ENCODE data around the gene GMDS. TPM values are rescaled to one million over a fixed set of nuclear protein-coding genes. Genes with fewer than 3 reads are reported as not detected.

GMDS gene
- total RNA-seq, 1 experiment from 2014 or later, result 27.6 TPM

- Histone ChIP-seq H3K79me2 (ENCODE audit: insufficient read depth, low read length) (no peaks in the 10 kb centered on the region), H2AFZ (ENCODE audit: low read length) (no peak overlapping the region), H3K14ac (ENCODE audit: insufficient read depth, low read length) (no peak overlapping the region), H3K27ac (ENCODE audit: insufficient read length, low read depth, low read length) (no peak overlapping the region), H3K18ac (ENCODE audit: insufficient read length, low read depth, low read length) (no peak overlapping the region), H4K8ac (replicated peaks; ENCODE audit: insufficient read length, low read depth, low read length) (no peak overlapping the region), H3K4me2 (ENCODE audit: insufficient read depth, insufficient read length, low read length) (no peak overlapping the region), H4K5ac (ENCODE audit: insufficient read length, low read depth, low read length) (no peak overlapping the region), H3K4me1 (ENCODE audit: insufficient read depth, low read length) (no peaks in the 10 kb centered on the region), H3K23ac (ENCODE audit: insufficient read length, low read depth, low read length) (no peak overlapping the region), H2BK20ac (ENCODE audit: low read depth, low read length, poor library complexity, severe bottlenecking) (no peak overlapping the region), H3K27me3 (ENCODE audit: insufficient read depth, low read length) (no peaks in the 10 kb centered on the region), H3K79me1 (ENCODE audit: insufficient read depth, low read depth, low read length, poor library complexity, severe bottlenecking) (no peaks in the 10 kb centered on the region), H2BK120ac (ENCODE audit: low read depth, low read length, poor library complexity, severe bottlenecking) (no peak overlapping the region), H4K91ac (ENCODE audit: insufficient read length, low read depth, low read length) (no peak overlapping the region), H2BK12ac (ENCODE audit: insufficient read length, low read depth, low read length) (no peak overlapping the region), H3T11ph (ENCODE audit: low read length) (no peak overlapping the region), H3K4ac (ENCODE audit: low read depth, low read length) (no peak overlapping the region), H2BK5ac (ENCODE audit: insufficient read length, low read length) (no peak overlapping the region), H3K23me2 (ENCODE audit: insufficient read length, low read depth, low read length, poor library complexity, severe bottlenecking) (no peaks in the 10 kb centered on the region), H3K9me3 (ENCODE audit: control insufficient read depth, low read depth, low read length) (no peaks in the 10 kb centered on the region), H4K20me1 (ENCODE audit: control insufficient read depth, insufficient read depth, insufficient read length) (no peaks in the 10 kb centered on the region), H3K56ac (ENCODE audit: insufficient read length, low read depth, low read length) (no peak overlapping the region), H2AK5ac (ENCODE audit: insufficient read length, low read length) (no peak overlapping the region), H2BK15ac (ENCODE audit: low read depth, low read length) (no peak overlapping the region), H3K9ac (ENCODE audit: extremely low read depth, insufficient read length, low read length) (no peak overlapping the region)
- no peak for TF ChIP-seq CTCF (conservative IDR thresholded peaks at IDR 0.05)
- Mint-ChIP-seq H3K4me1 (peaks cover 4 to 6% of the 10 kb centered on the region in 2 experiments), H3K9me3 (no peaks in the 10 kb centered on the region), H3K36me3 (ENCODE audit: insufficient read depth in 1 of 3, low read depth in 3 of 3) (no peaks in the 10 kb centered on the region; a peak in 1 of 7 replicates), H3K27me3 (ENCODE audit: low read depth) (no peaks in the 10 kb centered on the region), H3K4me3 (no peak overlapping the region), H3K27ac (no peak overlapping the region)
- WGBS (ENCODE audit: extremely low coverage, insufficient read length, low lambda C conversion rate), result no CpG with 5 or more reads among the region's 4 CpGs
- DNase-seq, result no peak
Measured at GRCh38 chr6:1947922-1948321, 297.5 kb downstream of the GMDS start.
